GM20000 (cell line): ENCODE results near the gene SPSB1.

ENCODE experiments used
- DNase-seq: peaks from one replicate; pipeline ENCODE4 v3.0.0; 2012; ENCODE audit warnings: low spot score
- TF ChIP-seq, protein P1 (sequence below): IDR thresholded peaks from 2 replicates; pipeline ENCODE4 v1.5.1; 2012; ENCODE audit warnings: mild to moderate bottlenecking, control low read depth; ENCODE audit errors: extremely low read depth, missing control alignments

SPSB1 gene

GRCh38 chr1:9343269-9343668 is 50.6 kb downstream of the SPSB1 start:
- TF ChIP-seq, protein P1, sequence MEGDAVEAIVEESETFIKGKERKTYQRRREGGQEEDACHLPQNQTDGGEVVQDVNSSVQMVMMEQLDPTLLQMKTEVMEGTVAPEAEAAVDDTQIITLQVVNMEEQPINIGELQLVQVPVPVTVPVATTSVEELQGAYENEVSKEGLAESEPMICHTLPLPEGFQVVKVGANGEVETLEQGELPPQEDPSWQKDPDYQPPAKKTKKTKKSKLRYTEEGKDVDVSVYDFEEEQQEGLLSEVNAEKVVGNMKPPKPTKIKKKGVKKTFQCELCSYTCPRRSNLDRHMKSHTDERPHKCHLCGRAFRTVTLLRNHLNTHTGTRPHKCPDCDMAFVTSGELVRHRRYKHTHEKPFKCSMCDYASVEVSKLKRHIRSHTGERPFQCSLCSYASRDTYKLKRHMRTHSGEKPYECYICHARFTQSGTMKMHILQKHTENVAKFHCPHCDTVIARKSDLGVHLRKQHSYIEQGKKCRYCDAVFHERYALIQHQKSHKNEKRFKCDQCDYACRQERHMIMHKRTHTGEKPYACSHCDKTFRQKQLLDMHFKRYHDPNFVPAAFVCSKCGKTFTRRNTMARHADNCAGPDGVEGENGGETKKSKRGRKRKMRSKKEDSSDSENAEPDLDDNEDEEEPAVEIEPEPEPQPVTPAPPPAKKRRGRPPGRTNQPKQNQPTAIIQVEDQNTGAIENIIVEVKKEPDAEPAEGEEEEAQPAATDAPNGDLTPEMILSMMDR: no peak
- no peak for DNase-seq

GRCh38 chr1:9344426-9345200 is 51.9 kb downstream of the SPSB1 start:
- DNase-seq: no peak
- TF ChIP-seq, protein P1: no peak

DNA sequence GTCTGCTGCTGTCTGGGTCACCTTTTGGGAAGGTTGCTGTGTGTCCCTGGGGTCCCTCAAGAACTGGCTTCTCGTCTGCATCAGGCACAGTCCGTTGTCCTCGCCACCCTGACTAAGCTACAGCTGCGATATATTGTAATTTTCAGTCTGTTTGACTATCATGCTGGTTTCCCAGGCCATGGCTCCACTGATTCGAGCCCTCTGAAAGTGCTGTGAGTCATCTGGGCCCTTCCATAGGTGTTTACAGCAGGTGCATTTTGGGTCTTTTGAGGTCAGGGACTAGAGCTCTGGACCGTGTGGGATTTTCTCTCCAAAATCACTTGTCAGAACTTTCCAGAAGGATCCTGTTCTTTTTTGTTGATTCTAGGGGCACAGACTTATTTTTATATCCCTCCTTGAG is 52.8 kb downstream of the SPSB1 start:
- TF ChIP-seq, protein P1: no peak

GRCh38 chr1:9345922-9346321 is 53.2 kb downstream of the SPSB1 start:
- TF ChIP-seq, protein P1: no peak
- no peak for DNase-seq

More for the DNA sequence above, 52.8 kb downstream of the SPSB1 start:
- DNase-seq: no peak

DNA sequence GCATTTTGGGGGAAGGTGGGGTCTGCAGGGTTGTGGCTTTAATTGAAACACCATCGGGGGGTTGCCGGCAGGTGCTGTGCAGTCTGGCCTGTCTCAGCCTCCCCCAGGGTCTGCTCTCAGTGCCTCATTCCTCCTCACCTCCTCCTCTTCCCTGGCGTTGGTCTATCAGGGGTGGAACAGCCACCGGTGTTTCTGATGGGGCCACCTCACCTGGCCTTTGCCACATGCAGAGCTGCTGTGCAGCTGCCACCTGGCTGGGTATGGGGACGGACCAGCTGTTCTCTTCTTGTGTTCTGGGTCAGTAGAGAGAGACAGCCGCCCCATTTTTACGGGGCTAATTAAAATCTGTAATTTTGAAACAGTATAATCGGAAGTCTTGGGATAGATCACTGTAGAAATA is 53.9 kb downstream of the SPSB1 start:
- no peak for DNase-seq
- TF ChIP-seq, protein P1: no peak

DNA sequence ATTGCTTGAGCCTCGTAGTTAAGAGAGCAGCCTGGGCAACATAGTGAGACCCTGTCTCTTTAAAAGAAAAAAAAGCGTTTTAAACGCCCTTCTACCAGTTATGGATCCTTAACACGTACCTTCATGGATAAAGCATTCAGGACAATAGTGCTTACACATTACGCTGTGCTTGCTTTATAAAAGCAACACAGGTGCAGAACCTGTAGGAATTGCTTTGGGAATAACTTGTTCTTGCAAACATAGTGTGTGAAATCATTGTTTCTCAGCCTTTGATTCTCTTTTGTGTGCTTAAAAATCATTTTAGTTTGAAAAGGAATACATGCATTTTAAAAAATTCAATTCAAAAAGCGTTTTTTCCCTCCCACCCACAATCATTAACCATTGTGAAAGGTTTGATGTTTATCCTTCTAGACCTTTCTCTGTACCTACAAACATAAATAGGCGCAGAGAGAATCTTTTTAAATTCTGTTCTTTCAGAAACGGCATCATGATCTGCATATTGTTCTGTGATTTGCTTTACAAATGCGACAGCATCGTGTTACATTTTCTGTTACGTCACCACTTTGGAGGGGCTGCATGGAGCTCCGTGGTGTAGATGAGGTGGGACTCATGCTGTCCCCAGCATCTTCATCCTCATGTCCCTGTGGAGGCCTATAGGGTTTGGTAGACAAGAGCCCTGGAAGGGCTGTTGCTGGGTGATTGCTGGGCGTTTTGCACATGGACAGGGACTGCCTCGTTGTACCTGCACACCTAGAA is 54.6 kb downstream of the SPSB1 start:
- DNase-seq: no peak
- TF ChIP-seq, protein P1: no peak

DNA sequence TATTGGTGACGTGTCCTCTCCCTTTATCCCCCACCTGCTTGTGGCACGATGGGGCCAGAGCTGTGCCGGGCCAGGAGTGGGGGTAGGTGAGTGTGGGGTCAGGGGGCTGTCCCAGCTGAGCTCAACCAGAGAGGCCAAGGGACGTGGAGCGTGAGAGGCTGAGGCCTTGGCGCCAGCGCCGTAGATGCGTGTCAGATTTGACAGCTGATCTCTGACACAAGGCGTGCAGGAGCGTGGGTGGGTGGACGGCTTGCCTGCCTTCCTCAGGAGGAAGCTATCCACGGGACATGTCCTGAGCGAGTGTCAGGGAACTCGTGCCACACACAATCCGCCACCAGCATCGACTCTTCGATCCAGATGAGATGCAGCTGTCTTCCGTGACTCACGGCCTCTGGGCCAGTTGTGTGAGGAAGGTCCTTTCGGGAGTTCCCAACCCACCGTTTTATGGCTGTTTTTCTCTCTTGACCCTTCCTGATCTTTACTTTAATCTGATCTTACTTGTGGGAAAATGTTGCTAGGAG is 56.7 kb downstream of the SPSB1 start:
- DNase-seq: no peak
- TF ChIP-seq, protein P1: no peak
